ENCODE data around the gene CSNK1G1. TPM values are rescaled to one million over a fixed set of nuclear protein-coding genes. Genes with fewer than 3 reads are reported as not detected.
"Not testable (repeated sequence)": the region's sequence is repeated elsewhere in the genome, so short reads cannot be mapped to it uniquely, and the experiment has no call there.

CSNK1G1 gene
- polyA plus RNA-seq, 3 donors, result 20.0 to 23.8 (median 21.3) TPM

GRCh38 chr15:64361259-64361658, 5.3 kb upstream of the CSNK1G1 start:
- DNase-seq (ENCODE audit: extremely low read depth in 1 of 11, low read depth in 9 of 11, low spot score in 4 of 11), result no peak

- DNase-seq (ENCODE audit: extremely low read depth in 1 of 11, low read depth in 9 of 11, low spot score in 4 of 11), result no peak
Measured at GRCh38 chr15:64356710-64357040, 702 bp upstream of the CSNK1G1 start.

- peak in 8 of 11 donors; percentile 3 to 27 (median 16) for DNase-seq (ENCODE audit: extremely low read depth in 1 of 11, low read depth in 9 of 11, low spot score in 4 of 11)
Measured at GRCh38 chr15:64355348-64355943, 527 bp downstream of the CSNK1G1 start.

GRCh38 chr15:64354688-64355344, 1.2 kb downstream of the CSNK1G1 start:
- no peak for DNase-seq (ENCODE audit: extremely low read depth in 1 of 11, low read depth in 9 of 11, low spot score in 4 of 11)

GRCh38 chr15:64351265-64351664, 4.7 kb downstream of the CSNK1G1 start:
- no peak for DNase-seq (ENCODE audit: extremely low read depth in 1 of 11, low read depth in 9 of 11, low spot score in 4 of 11)

- DNase-seq (ENCODE audit: extremely low read depth in 1 of 11, low read depth in 9 of 11, low spot score in 4 of 11), result no peak
Measured at GRCh38 chr15:64349375-64349774, 6.6 kb downstream of the CSNK1G1 start.

GRCh38 chr15:64348455-64348854, 7.5 kb downstream of the CSNK1G1 start:
- DNase-seq (ENCODE audit: extremely low read depth in 1 of 11, low read depth in 9 of 11, low spot score in 4 of 11), result no peak

GRCh38 chr15:64346242-64346641, 9.7 kb downstream of the CSNK1G1 start:
- DNase-seq (ENCODE audit: extremely low read depth in 1 of 11, low read depth in 9 of 11, low spot score in 4 of 11), result not testable (repeated sequence)

- DNase-seq (ENCODE audit: extremely low read depth in 1 of 11, low read depth in 9 of 11, low spot score in 4 of 11), result no peak
Measured at GRCh38 chr15:64344651-64345294, 11.2 kb downstream of the CSNK1G1 start.

GRCh38 chr15:64343841-64344240, 12.1 kb downstream of the CSNK1G1 start:
- DNase-seq (ENCODE audit: extremely low read depth in 1 of 11, low read depth in 9 of 11, low spot score in 4 of 11), result no peak

GRCh38 chr15:64343222-64343621, 12.8 kb downstream of the CSNK1G1 start:
- DNase-seq (ENCODE audit: extremely low read depth in 1 of 11, low read depth in 9 of 11, low spot score in 4 of 11), result no peak

- no peak for DNase-seq (ENCODE audit: extremely low read depth in 1 of 11, low read depth in 9 of 11, low spot score in 4 of 11)
Measured at GRCh38 chr15:64341961-64342360, 14.0 kb downstream of the CSNK1G1 start.

GRCh38 chr15:64340355-64340754, 15.6 kb downstream of the CSNK1G1 start:
- no peak for DNase-seq (ENCODE audit: extremely low read depth in 1 of 11, low read depth in 9 of 11, low spot score in 4 of 11)

- no peak for DNase-seq (ENCODE audit: extremely low read depth in 1 of 11, low read depth in 9 of 11, low spot score in 4 of 11)
Measured at GRCh38 chr15:64337761-64338160, 18.2 kb downstream of the CSNK1G1 start.

- no peak for DNase-seq (ENCODE audit: extremely low read depth in 1 of 11, low read depth in 9 of 11, low spot score in 4 of 11)
Measured at GRCh38 chr15:64333986-64334929, 21.7 kb downstream of the CSNK1G1 start.

GRCh38 chr15:64333516-64333915, 22.5 kb downstream of the CSNK1G1 start:
- no peak for DNase-seq (ENCODE audit: extremely low read depth in 1 of 11, low read depth in 9 of 11, low spot score in 4 of 11)

GRCh38 chr15:64331668-64332067, 24.3 kb downstream of the CSNK1G1 start:
- not testable (repeated sequence) for DNase-seq (ENCODE audit: extremely low read depth in 1 of 11, low read depth in 9 of 11, low spot score in 4 of 11)

- not testable (repeated sequence) for DNase-seq (ENCODE audit: extremely low read depth in 1 of 11, low read depth in 9 of 11, low spot score in 4 of 11)
Measured at GRCh38 chr15:64326975-64327374, 29.0 kb downstream of the CSNK1G1 start.

GRCh38 chr15:64326458-64326857, 29.5 kb downstream of the CSNK1G1 start:
- not testable (repeated sequence) for DNase-seq (ENCODE audit: extremely low read depth in 1 of 11, low read depth in 9 of 11, low spot score in 4 of 11)

Measured in renal cortex interstitium (tissue), 11 donors.